H1 (cell line): ENCODE results near the gene ELMO1. TPM values are rescaled to one million over a fixed set of nuclear protein-coding genes. Genes with fewer than 3 reads are reported as not detected.

Experiments
- CTCF ChIA-PET: fragments of 300-600 bp; sonication (Branson Sonifier 250); formaldehyde crosslinking; loops from one replicate; lab custom pipeline; 2021; ENCODE audit not compliant: partially characterized antibody; lab: Charles Lee
- POLR2A ChIA-PET: fragments of 300-600 bp; sonication (Branson Sonifier 250); formaldehyde crosslinking; loops from one replicate; lab custom pipeline; 2021; ENCODE audit warnings: inconsistent platforms; ENCODE audit not compliant: partially characterized antibody; lab: Charles Lee
- DNase-seq, 2 experiments: peaks; one replicate each; pipeline versions ENCODE4 v3.0.0 to v3.0.0-alpha.2; 2010 to 2022; ENCODE audit warnings: low spot score in 2 of 2, low read depth in 1 of 2, mixed read lengths in 1 of 2
- FAIRE-seq: peaks from 2 replicates; lab custom pipeline; 2011; peaks lifted over from hg19 to GRCh38; lab: Jason Lieb, UNC
- H2AFZ ChIP-seq: 2 replicates; pipeline ENCODE4 v1.8.1; 2012; ENCODE audit warnings: low read length, inconsistent platforms
- H2AK5ac ChIP-seq: 2 replicates; pipeline ENCODE4 v1.6.1; 2013; ENCODE audit warnings: low read depth, low read length
- H2BK120ac ChIP-seq: replicated peaks from 2 replicates; pipeline ENCODE3; 2013; ENCODE audit warnings: low read depth, low read length, inconsistent platforms
- H2BK12ac ChIP-seq: 2 replicates; pipeline ENCODE4 v1.6.1; 2013; ENCODE audit warnings: low read depth, low read length
- H2BK15ac ChIP-seq: 2 replicates; pipeline ENCODE4 v1.6.1; 2013; ENCODE audit warnings: low read length
- H2BK20ac ChIP-seq: 2 replicates; pipeline ENCODE4 v1.6.1; 2013; ENCODE audit warnings: low read length
- H2BK5ac ChIP-seq: 2 replicates; pipeline ENCODE4 v1.6.1; 2013; ENCODE audit warnings: low read depth, low read length
- H3K14ac ChIP-seq: 2 replicates; pipeline ENCODE4 v1.6.1; 2013; ENCODE audit warnings: inconsistent platforms; ENCODE audit not compliant: insufficient read length
- H3K18ac ChIP-seq: 2 replicates; pipeline ENCODE4 v1.6.1; 2013; ENCODE audit warnings: low read length; ENCODE audit errors: extremely low read depth
- H3K23ac ChIP-seq: 2 replicates; pipeline ENCODE4 v1.6.1; 2013; ENCODE audit warnings: inconsistent platforms; ENCODE audit not compliant: insufficient read length
- H3K23me2 ChIP-seq: 2 replicates; pipeline ENCODE4 v1.6.1; 2013; ENCODE audit warnings: low read depth, low read length
- H3K27ac ChIP-seq: 2 replicates; pipeline ENCODE4 v1.6.1; 2011; ENCODE audit warnings: low read depth, low read length, inconsistent platforms
- H3K27me3 ChIP-seq, 4 experiments: replicated peaks in 1 of 4; 1 replicate in 1 of 4; 2 replicates in 3 of 4; pipeline versions ENCODE4 v1.6.1 to v1.8.1; 2011 to 2013; ENCODE audit warnings: low read length in 3 of 4, mild to moderate bottlenecking in 3 of 4, inconsistent platforms in 2 of 4, mixed read lengths in 2 of 4, moderate library complexity in 1 of 4; ENCODE audit not compliant: control insufficient read depth in 3 of 4, insufficient read depth in 3 of 4; ENCODE audit errors: extremely low read depth in 1 of 4
- H3K36me3 ChIP-seq, 4 experiments: 2 replicates each; pipeline versions ENCODE4 v1.6.1 to v1.8.1; 2011 to 2013; ENCODE audit warnings: mild to moderate bottlenecking in 4 of 4, low read length in 3 of 4, moderate library complexity in 2 of 4, control low read depth in 1 of 4, inconsistent platforms in 1 of 4; ENCODE audit not compliant: insufficient read depth in 4 of 4, control insufficient read depth in 2 of 4
- H3K4ac ChIP-seq: replicated peaks from 2 replicates; pipeline ENCODE3; 2013; ENCODE audit warnings: low read length, low read depth, mixed read lengths, inconsistent platforms; ENCODE audit not compliant: insufficient read length
- H3K4me1 ChIP-seq, 4 experiments: replicated peaks in 1 of 4; 1 replicate in 1 of 4; 2 replicates in 3 of 4; pipeline versions ENCODE4 v1.6.1 to v1.8.1; 2011 to 2013; ENCODE audit warnings: low read length in 3 of 4, inconsistent platforms in 2 of 4, mixed read lengths in 1 of 4; ENCODE audit not compliant: insufficient read depth in 4 of 4, control insufficient read depth in 3 of 4
- H3K4me2 ChIP-seq, 2 experiments: 2 replicates each; pipeline versions ENCODE4 v1.6.1 to v1.8.1; 2011 to 2013; ENCODE audit warnings: low read depth in 2 of 2, low read length in 2 of 2, control low read depth in 1 of 2, inconsistent platforms in 1 of 2, mild to moderate bottlenecking in 1 of 2; ENCODE audit not compliant: insufficient read depth in 1 of 2
- H3K4me3 ChIP-seq, 4 experiments: fragments of 200-600, 300-600 bp in 1 of 4; sonication (generic), shearing (Covaris generic), sonication (Bioruptor Twin) in 1 of 4; 2 replicates each; pipeline versions ENCODE4 v1.5.1 to v1.8.1; 2011 to 2016; ENCODE audit warnings: low read length in 4 of 4, low read depth in 3 of 4, control low read depth in 2 of 4, inconsistent platforms in 2 of 4, mild to moderate bottlenecking in 2 of 4, mixed read lengths in 1 of 4, moderate library complexity in 1 of 4; ENCODE audit not compliant: insufficient read depth in 2 of 4; ENCODE audit errors: extremely low read depth in 1 of 4
- H3K56ac ChIP-seq: replicated peaks from 2 replicates; pipeline ENCODE3; 2013; ENCODE audit warnings: low read depth, mild to moderate bottlenecking, mixed read lengths, low read length, inconsistent platforms; ENCODE audit not compliant: insufficient read length
- H3K79me1 ChIP-seq: 2 replicates; pipeline ENCODE4 v1.6.1; 2013; ENCODE audit warnings: low read depth, low read length, control low read depth
- H3K79me2 ChIP-seq, 2 experiments: 2 replicates each; pipeline versions ENCODE4 v1.6.1 to v1.8.1; 2012 to 2013; ENCODE audit warnings: low read length in 2 of 2, mild to moderate bottlenecking in 2 of 2, inconsistent platforms in 1 of 2; ENCODE audit not compliant: insufficient read depth in 2 of 2, control insufficient read depth in 1 of 2
- H3K9ac ChIP-seq, 4 experiments: replicated peaks in 1 of 4; 1 replicate in 1 of 4; 2 replicates in 3 of 4; pipeline versions ENCODE4 v1.6.1 to v1.8.1; 2011 to 2013; ENCODE audit warnings: low read depth in 3 of 4, low read length in 3 of 4, control low read depth in 2 of 4, mild to moderate bottlenecking in 2 of 4, moderate library complexity in 2 of 4, inconsistent platforms in 1 of 4; ENCODE audit errors: extremely low read depth in 1 of 4
- H3K9me3 ChIP-seq, 2 experiments: 2 replicates each; pipeline versions ENCODE4 v1.6.1 to v1.8.1; 2012 to 2013; ENCODE audit warnings: mild to moderate bottlenecking in 2 of 2, moderate library complexity in 2 of 2, control low read depth in 1 of 2, inconsistent platforms in 1 of 2, low read depth in 1 of 2, low read length in 1 of 2, mixed read lengths in 1 of 2; ENCODE audit not compliant: insufficient read depth in 2 of 2
- H4K20me1 ChIP-seq, 2 experiments: replicated peaks in 1 of 2; 2 replicates each; pipeline versions ENCODE3 to v1.8.1; 2011 to 2013; ENCODE audit warnings: inconsistent platforms in 2 of 2, low read length in 2 of 2, mild to moderate bottlenecking in 1 of 2; ENCODE audit not compliant: insufficient read depth in 2 of 2, control insufficient read depth in 1 of 2
- H4K5ac ChIP-seq: 2 replicates; pipeline ENCODE4 v1.6.1; 2013; ENCODE audit warnings: low read length, low read depth, mixed read lengths, inconsistent platforms; ENCODE audit not compliant: insufficient read length
- H4K8ac ChIP-seq: 2 replicates; pipeline ENCODE4 v1.8.0; 2013; ENCODE audit warnings: mild to moderate bottlenecking, moderate library complexity, low read length, inconsistent platforms; ENCODE audit not compliant: insufficient read depth; ENCODE audit errors: extremely low read depth
- H4K91ac ChIP-seq: replicated peaks from 2 replicates; pipeline ENCODE3; 2013; ENCODE audit warnings: low read length, mixed read lengths, inconsistent platforms; ENCODE audit not compliant: insufficient read length
- ATF2 ChIP-seq: IDR thresholded peaks from 2 replicates; pipeline ENCODE4 v1.6.1; 2012; ENCODE audit warnings: low read length, inconsistent platforms
- EZH2 ChIP-seq: fragments of 200-600 bp; sonication (generic); IDR thresholded peaks from 2 replicates; pipeline ENCODE4 v1.7.1; 2012; ENCODE audit warnings: low read depth, mild to moderate bottlenecking, moderate library complexity, low read length, inconsistent platforms; ENCODE audit not compliant: severe bottlenecking
- GTF2F1 ChIP-seq: IDR thresholded peaks from 2 replicates; pipeline ENCODE4 v1.6.1; 2012; ENCODE audit warnings: low read depth, low read length, improper control_type of control experiment, borderline replicate concordance
- KDM1A ChIP-seq: fragments of 200-600, 300-600 bp; sonication (generic); IDR thresholded peaks from 2 replicates; pipeline ENCODE4 v1.7.1; 2016; ENCODE audit warnings: mild to moderate bottlenecking, low read length, borderline replicate concordance
- NANOG ChIP-seq: IDR thresholded peaks from 2 replicates; pipeline ENCODE4 v1.6.1; 2011; ENCODE audit warnings: low read length, low read depth, mild to moderate bottlenecking, inconsistent platforms; ENCODE audit not compliant: insufficient read depth, poor library complexity, severe bottlenecking
- NRF1 ChIP-seq: IDR thresholded peaks from 2 replicates; pipeline ENCODE4 v1.6.1; 2011; ENCODE audit warnings: mild to moderate bottlenecking, low read depth, low read length, improper control_type of control experiment
- RAD21 ChIP-seq, 2 experiments: IDR thresholded peaks in 1 of 2; conservative IDR thresholded peaks in 1 of 2; 2 replicates each; pipeline ENCODE4 v1.6.1; 2011; ENCODE audit warnings: low read depth in 2 of 2, low read length in 2 of 2, improper control_type of control experiment in 1 of 2, inconsistent platforms in 1 of 2, mild to moderate bottlenecking in 1 of 2, moderate library complexity in 1 of 2
- TBP ChIP-seq: IDR thresholded peaks from 2 replicates; pipeline ENCODE4 v1.6.1; 2011; ENCODE audit warnings: low read depth, low read length, improper control_type of control experiment
- YY1 ChIP-seq: IDR thresholded peaks from 2 replicates; pipeline ENCODE4 v1.6.1; 2011; ENCODE audit warnings: low read depth, mild to moderate bottlenecking, low read length
- WGBS, 2 experiments: shearing (Covaris generic) in 1 of 2; methylation state at CpG; one replicate each; pipeline versions ENCODE4 v1.1.6 to v1.1.7; 2013 to 2015; ENCODE audit warnings: low lambda C conversion rate in 2 of 2, mixed read lengths in 2 of 2, inconsistent platforms in 1 of 2, low coverage in 1 of 2, missing lambda C conversion rate in 1 of 2; ENCODE audit not compliant: insufficient replicate concordance in 2 of 2, insufficient coverage in 1 of 2, insufficient read length in 1 of 2; ENCODE audit errors: extremely low coverage in 1 of 2, missing lambda C conversion rate in 1 of 2; 5-methylcytosine and 5-hydroxymethylcytosine counted together
- polyA plus RNA-seq, 7 experiments: library from polyadenylated mRNA; depleted of rRNA in 3 of 7; stranded (reverse) in 5 of 7; unstranded in 2 of 7; fragments of >200 nt in 5 of 7; fragments of 200-250 nt in 2 of 7; gene quantifications; 1 replicate in 5 of 7; 2 replicates in 1 of 7; 4 replicates in 1 of 7; pipeline versions ENCODE4 v1.2.1 to v1.2.3, GENCODE V29; 2011 to 2013; ENCODE audit warnings: missing spikeins in 2 of 7, mixed read lengths in 2 of 7
- total RNA-seq: library from RNA; stranded (reverse); fragmentation: NEBNext Ultra II Directional; extraction: Animal tissue kit (Norgen Biotek cat#: 25700); gene quantifications from 2 replicates; pipeline ENCODE4 v1.2.1, GENCODE V29; 2021

The ELMO1 gene
- total and polyA plus RNA-seq, 2 of the 8 experiments (the other 6 are each of a cell fraction or from before 2014, with no cell fraction given), result 18.4 to 21.0 TPM

DNA sequence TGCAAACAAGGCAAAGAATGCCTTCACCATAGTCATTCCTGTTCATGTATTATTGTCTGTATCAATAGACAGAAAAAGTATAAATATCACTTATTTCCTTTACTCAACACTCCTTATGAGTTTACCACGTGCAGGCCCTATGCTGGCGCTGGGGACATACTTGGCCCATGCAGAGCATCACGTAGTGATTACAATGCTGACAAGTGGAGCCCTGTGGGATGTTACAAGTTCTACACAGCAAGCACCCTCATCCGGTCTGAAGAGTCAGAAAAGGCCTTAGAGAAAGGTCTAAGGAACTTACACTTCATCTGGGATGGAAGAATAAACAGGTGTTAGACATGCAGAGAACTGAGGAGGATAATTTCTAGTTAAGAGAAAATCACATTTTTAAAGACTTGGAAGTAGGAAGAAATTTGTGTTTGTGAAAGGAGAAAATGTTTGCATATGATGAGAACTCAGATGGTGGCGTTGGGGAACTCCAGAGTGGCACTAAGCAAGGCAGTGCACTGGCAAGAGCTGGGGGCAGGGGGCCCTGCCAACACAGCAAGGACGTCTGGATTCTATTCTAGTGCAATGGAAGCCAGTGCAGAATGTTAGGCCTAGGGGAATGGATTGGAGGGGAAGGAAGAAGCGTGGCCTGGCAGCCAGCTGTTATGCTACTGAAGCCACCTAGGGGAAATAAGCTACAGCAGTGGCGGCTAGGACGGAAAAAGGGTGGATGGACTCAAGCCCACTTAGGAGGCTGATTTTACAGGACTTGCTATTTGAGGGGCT, 116.2 kb downstream of the ELMO1 start:
- H3K79me1 ChIP-seq, result no peaks in the 10 kb centered on the region
- H4K8ac ChIP-seq, result no peak overlapping the region
- no peaks in the 10 kb centered on the region; a peak in 1 of 7 replicates for H3K4me1 ChIP-seq
- no peak overlapping the region for H2BK12ac ChIP-seq
- H3K79me2 ChIP-seq, result 0 out of 4 replicates have a peak, but pooled peaks cover 0 to under 1% of the 10 kb centered on the region in 2 experiments
- no peak overlapping the region for H4K91ac ChIP-seq
- H3K27ac ChIP-seq, result no peak overlapping the region
- H3K9ac ChIP-seq, result no peak overlapping the region
- H3K18ac ChIP-seq, result no peak overlapping the region
- H3K9me3 ChIP-seq, result no peaks in the 10 kb centered on the region
- no peak overlapping the region for H2BK5ac ChIP-seq
- no peak overlapping the region for H3K4me3 ChIP-seq
- H4K5ac ChIP-seq, result no peak overlapping the region
- DNase-seq, result no peak
- H3K36me3 ChIP-seq, result no peaks in the 10 kb centered on the region; a peak in 1 of 8 replicates
- H3K23ac ChIP-seq, result no peak overlapping the region
- ChIA-PET CTCF (interaction anchor here (0.8 to 0.9 kb wide), 2 partner anchors 9 to 160 kb away, joined by 3 read pairs; no protein-coding TSS in a partner anchor), POLR2A (no interaction called here)
- no peak overlapping the region for H2AK5ac ChIP-seq
- TF ChIP-seq KDM1A (no peak), EZH2 (no peak), GTF2F1 (no peak), NANOG (no peak), TBP (no peak), YY1 (no peak), NRF1 (no peak), RAD21 (IDR thresholded peaks at IDR 0.05 in 1 of 2, conservative IDR thresholded peaks at IDR 0.05 in 1 of 2; ENCODE audit: low read depth in 2 of 2, low read length in 2 of 2) (no peak), ATF2 (no peak)
- H3K4me2 ChIP-seq, result no peak overlapping the region
- no peak overlapping the region for H2BK15ac ChIP-seq
- no peak overlapping the region for H3K56ac ChIP-seq
- no peak for FAIRE-seq
- no peaks in the 10 kb centered on the region for H3K23me2 ChIP-seq
- H3K4ac ChIP-seq, result no peak overlapping the region
- 87% methylated on average over 9 of the region's 9 CpGs; no CpG with 5 or more reads in 1 of the 2 experiments for WGBS, 2 experiments
- H2AFZ ChIP-seq, result no peak overlapping the region
- no peak overlapping the region for H3K14ac ChIP-seq
- H2BK120ac ChIP-seq, result no peak overlapping the region
- no peaks in the 10 kb centered on the region for H3K27me3 ChIP-seq
- H2BK20ac ChIP-seq, result no peak overlapping the region
- H4K20me1 ChIP-seq, result peaks cover 0 to 2% of the 10 kb centered on the region in 2 experiments
